Left ventricle myocardium superior (tissue), 1 donor: ENCODE data around the gene GPBAR1. TPM values are rescaled to one million over a fixed set of nuclear protein-coding genes. Genes with fewer than 3 reads are reported as not detected.
A peak's percentile ranks its signal among the peaks of the same experiment; 100 is the strongest.
"Not testable (repeated sequence)": the region's sequence is repeated elsewhere in the genome, so short reads cannot be mapped to it uniquely, and the experiment has no call there.

Experiments used
- ATAC-seq: fragments of 200-7000 bp; cut with Tn5 transposase; one replicate; pipeline ENCODE4 v1.9.1; 2020; ENCODE audit warnings: mild to moderate bottlenecking, moderate library complexity
- DNase-seq: peaks from one replicate; pipeline ENCODE4 v3.0.0-alpha.2; 2020
- intact Hi-C: fragments of 100-400 bp; cut with micrococcal nuclease; formaldehyde crosslinking; loops from one replicate; pipeline ENCODE4 v1.11.0; 2022
- microRNA-seq: library from miRNA; unstranded; fragments of <30 nt; microRNA quantifications from one replicate; pipeline ENCODE4 v1.2.0, GENCODE V29; 2020; ENCODE audit warnings: borderline number of aligned reads
- total RNA-seq: library from RNA; stranded (reverse); fragmentation: NEBNext Ultra II Directional; extraction: Animal tissue kit (Norgen Biotek cat#: 25700); gene quantifications from one replicate; pipeline ENCODE4 v1.2.1, GENCODE V29; 2021
- donor health status: DM: no; HTN: yes; CAD: no; lungs with severe emphysema.

Gene GPBAR1
- total RNA-seq, 1 donor from 2014 or later, result 0.67 TPM

GRCh38 chr2:218298314-218298875 is 37.6 kb downstream of the GPBAR1 start:
- DNase-seq, result no peak
- ATAC-seq, result no peak
- intact Hi-C loops, result no loop called here

- DNase-seq, result no peak
- intact Hi-C loops, result loop anchor here (10.0 kb wide), 1 partner anchor 55 kb away; the partner anchor contains the start of gene CATIP
- ATAC-seq, result no peak
Observed at GRCh38 chr2:218300141-218300540, 39.3 kb downstream of the GPBAR1 start.

- ATAC-seq (peak; percentile 84), DNase-seq (peak; percentile 76)
- intact Hi-C loops, result loop anchor here (10.0 kb wide), 1 partner anchor 54 kb away; the partner anchor contains the start of gene CATIP
Observed at GRCh38 chr2:218301176-218301819, 40.5 kb downstream of the GPBAR1 start.

- intact Hi-C loops, result loop anchor here (10.0 kb wide), 1 partner anchor 49 kb away; the partner anchor contains the start of gene CATIP
- no peak for ATAC-seq
- DNase-seq, result no peak
Observed at GRCh38 chr2:218305383-218305782, 44.6 kb downstream of the GPBAR1 start.

GRCh38 chr2:218306184-218306920 is 45.5 kb downstream of the GPBAR1 start:
- intact Hi-C loops, result loop anchor here (10.0 kb wide), 1 partner anchor 48 kb away; the partner anchor contains the start of gene CATIP
- no peak for ATAC-seq
- no peak for DNase-seq

- intact Hi-C loops, result loop anchor here (10.0 kb wide), 1 partner anchor 47 kb away; the partner anchor contains the start of gene CATIP
- no peak for DNase-seq
- peak; percentile 90 for ATAC-seq
Observed at GRCh38 chr2:218307415-218308090, 46.7 kb downstream of the GPBAR1 start.

- ATAC-seq, result no peak
- intact Hi-C loops, result no loop called here
- DNase-seq, result no peak
Observed at GRCh38 chr2:218310853-218311540, 50.2 kb downstream of the GPBAR1 start.

- DNase-seq, intact Hi-C loops, ATAC-seq: not testable (repeated sequence)
Observed at GRCh38 chr2:218311541-218312266, 50.9 kb downstream of the GPBAR1 start.

GRCh38 chr2:218312267-218312756 is 51.5 kb downstream of the GPBAR1 start:
- no peak for DNase-seq
- intact Hi-C loops, result no loop called here
- ATAC-seq, result no peak

- intact Hi-C loops, result no loop called here
- DNase-seq (no peak), ATAC-seq (no peak)
Observed at GRCh38 chr2:218313356-218313755, 52.5 kb downstream of the GPBAR1 start.

Small RNAs within 50 kb of the gene (microRNA-seq; reads per million reads assigned to microRNA genes)
- gene MIR6513, result 4.9 reads per million

Other genes with a start within 250 kb of the GPBAR1 start
- gene RUFY4, start 191.8 kb upstream of the GPBAR1 start, total RNA-seq, result not detected
- gene CXCR2, start 135.0 kb upstream of the GPBAR1 start, total RNA-seq, result 1.1 TPM
- gene CXCR1, start 94.1 kb upstream of the GPBAR1 start, total RNA-seq, result 0.69 TPM
- 139 TPM for gene ARPC2, start 43.8 kb upstream of the GPBAR1 start, total RNA-seq
- gene AAMP, start 9.1 kb downstream of the GPBAR1 start, total RNA-seq, result 47.7 TPM
- 67.1 TPM for gene PNKD, start 9.5 kb downstream of the GPBAR1 start, total RNA-seq
- 109 TPM for gene TMBIM1, start 31.5 kb downstream of the GPBAR1 start, total RNA-seq
- gene CATIP, start 95.8 kb downstream of the GPBAR1 start, total RNA-seq, result not detected
- 4.5 TPM for gene SLC11A1, start 121.3 kb downstream of the GPBAR1 start, total RNA-seq
- 113 TPM for gene CTDSP1, start 138.9 kb downstream of the GPBAR1 start, total RNA-seq
- not detected for gene VIL1, start 158.1 kb downstream of the GPBAR1 start, total RNA-seq